B cell (primary cell): Measurements from ENCODE around the gene FAM53B.

Experiments used
- EZH2 ChIP-seq: IDR thresholded peaks from 2 replicates; pipeline ENCODE4 v1.6.1; 2012; ENCODE audit warnings: borderline replicate concordance, low read depth, mild to moderate bottlenecking, moderate library complexity, low read length; ENCODE audit not compliant: insufficient read depth, poor library complexity, severe bottlenecking
- TF ChIP-seq, protein P1 (sequence below): fragments of 200-600 bp; IDR thresholded peaks from one replicate; pipeline ENCODE4 v1.8.0; 2022; ENCODE audit warnings: antibody characterized with exemption, mild to moderate bottlenecking

DNA sequence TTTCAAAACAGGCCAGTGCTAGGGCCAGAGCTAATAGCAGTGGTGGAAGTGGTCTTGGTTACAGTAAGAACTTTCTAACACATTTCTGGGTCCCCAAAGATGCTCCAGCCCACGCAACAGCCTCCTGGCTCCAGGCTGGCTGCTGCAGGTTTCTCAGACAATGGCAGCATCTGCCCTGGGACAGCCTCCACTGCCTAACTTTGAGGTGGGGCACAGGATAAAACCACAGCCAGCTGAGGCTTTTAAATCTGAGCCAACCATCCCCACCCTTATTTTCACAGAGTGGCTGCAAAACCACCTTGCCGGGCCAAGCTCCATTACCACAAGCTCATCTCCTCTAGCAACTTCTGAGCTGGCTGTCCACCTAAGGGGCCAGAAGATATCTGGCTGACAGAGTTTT, 84.8 kb downstream of the FAM53B start:
- TF ChIP-seq, protein P1, sequence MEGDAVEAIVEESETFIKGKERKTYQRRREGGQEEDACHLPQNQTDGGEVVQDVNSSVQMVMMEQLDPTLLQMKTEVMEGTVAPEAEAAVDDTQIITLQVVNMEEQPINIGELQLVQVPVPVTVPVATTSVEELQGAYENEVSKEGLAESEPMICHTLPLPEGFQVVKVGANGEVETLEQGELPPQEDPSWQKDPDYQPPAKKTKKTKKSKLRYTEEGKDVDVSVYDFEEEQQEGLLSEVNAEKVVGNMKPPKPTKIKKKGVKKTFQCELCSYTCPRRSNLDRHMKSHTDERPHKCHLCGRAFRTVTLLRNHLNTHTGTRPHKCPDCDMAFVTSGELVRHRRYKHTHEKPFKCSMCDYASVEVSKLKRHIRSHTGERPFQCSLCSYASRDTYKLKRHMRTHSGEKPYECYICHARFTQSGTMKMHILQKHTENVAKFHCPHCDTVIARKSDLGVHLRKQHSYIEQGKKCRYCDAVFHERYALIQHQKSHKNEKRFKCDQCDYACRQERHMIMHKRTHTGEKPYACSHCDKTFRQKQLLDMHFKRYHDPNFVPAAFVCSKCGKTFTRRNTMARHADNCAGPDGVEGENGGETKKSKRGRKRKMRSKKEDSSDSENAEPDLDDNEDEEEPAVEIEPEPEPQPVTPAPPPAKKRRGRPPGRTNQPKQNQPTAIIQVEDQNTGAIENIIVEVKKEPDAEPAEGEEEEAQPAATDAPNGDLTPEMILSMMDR = no peak
- TF ChIP-seq EZH2 = no peak
